HL-60/S4 (cell line): Measurements from ENCODE around the gene AP3S1.

ENCODE experiments used
- in situ Hi-C: fragments of 300-500 bp; cut with MboI; formaldehyde crosslinking; loops from 2 replicates; pipeline ENCODE4 v1.14.3; 2022; ENCODE audit warnings: low sequenced_read_pairs

The AP3S1 gene

DNA sequence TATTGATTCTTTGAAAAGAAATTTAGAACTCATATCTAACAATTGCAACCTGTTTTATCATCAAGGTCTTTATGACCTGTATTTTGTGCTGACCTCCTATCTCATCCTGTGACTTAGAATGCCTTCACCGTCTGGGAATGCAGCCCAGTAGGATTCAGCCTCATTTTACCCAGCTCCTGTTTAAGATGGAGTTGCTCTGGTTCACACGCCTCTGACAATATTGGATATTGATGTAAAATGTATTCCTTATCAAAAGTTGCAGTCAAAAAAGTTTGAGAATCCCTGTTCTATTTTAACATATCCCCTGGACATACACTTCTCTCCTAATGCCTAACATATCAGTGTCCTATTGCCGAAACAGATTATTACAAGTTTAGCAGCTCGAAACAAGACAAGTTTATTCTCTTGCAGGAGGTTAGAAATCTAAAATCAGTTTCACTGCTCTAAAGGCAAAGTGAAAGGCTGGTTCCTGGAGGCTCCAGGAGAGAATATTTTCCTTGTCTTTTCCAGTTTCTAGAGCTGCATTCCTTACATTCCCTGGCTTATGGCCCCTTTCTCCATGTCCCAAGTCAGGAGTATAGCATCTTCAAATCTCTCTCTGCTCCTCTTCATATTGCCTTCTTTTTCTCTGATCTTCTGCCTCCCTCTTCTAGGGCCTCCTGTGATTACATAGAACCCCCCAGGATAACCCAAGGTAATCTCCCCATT, 89.0 kb downstream of the AP3S1 start:
- in situ Hi-C loops = no loop called here

DNA sequence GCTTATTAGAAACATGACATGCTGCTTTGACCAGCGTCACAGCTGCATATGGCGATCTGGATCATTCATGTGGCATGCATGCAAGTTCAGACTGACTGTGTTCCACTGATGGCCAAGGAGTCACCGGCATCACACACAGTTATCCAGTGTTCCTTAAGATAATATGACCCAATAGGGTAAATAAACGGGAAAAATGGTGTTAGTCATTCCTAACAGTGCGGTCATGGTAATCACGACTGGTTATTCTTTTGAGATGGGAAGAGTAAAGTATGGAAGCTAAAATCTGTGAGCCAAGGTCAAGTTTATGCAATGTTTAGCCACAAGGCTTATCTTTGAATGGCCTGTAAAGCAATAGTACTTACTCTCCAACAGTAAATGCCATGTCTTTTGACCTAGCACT, 91.3 kb downstream of the AP3S1 start:
- in situ Hi-C loops = no loop called here

- in situ Hi-C loops = no loop called here
Observed at GRCh38 chr5:115934388-115934974, 92.7 kb downstream of the AP3S1 start.

DNA sequence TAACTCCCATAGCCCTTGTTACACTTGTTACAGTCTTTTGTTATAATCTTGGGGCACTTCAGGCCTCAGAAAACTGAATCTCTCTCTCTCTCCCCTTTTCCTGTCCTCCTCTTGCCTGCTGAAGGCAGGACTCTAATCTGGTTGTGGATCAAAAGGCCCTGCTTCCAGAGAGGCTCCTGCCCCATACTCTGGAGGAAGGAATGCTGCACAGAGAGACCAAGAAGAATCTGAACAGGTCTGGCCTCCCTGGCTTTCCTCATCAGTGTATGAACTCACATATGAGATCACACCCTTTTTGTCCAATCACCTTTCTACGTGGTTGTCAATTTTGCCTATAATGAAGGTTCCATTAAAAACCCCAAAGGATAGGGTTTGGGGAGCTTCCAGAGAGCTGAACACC, 94.3 kb downstream of the AP3S1 start:
- in situ Hi-C loops = no loop called here

- in situ Hi-C loops = no loop called here
Observed at GRCh38 chr5:115939059-115939458, 97.3 kb downstream of the AP3S1 start.

DNA sequence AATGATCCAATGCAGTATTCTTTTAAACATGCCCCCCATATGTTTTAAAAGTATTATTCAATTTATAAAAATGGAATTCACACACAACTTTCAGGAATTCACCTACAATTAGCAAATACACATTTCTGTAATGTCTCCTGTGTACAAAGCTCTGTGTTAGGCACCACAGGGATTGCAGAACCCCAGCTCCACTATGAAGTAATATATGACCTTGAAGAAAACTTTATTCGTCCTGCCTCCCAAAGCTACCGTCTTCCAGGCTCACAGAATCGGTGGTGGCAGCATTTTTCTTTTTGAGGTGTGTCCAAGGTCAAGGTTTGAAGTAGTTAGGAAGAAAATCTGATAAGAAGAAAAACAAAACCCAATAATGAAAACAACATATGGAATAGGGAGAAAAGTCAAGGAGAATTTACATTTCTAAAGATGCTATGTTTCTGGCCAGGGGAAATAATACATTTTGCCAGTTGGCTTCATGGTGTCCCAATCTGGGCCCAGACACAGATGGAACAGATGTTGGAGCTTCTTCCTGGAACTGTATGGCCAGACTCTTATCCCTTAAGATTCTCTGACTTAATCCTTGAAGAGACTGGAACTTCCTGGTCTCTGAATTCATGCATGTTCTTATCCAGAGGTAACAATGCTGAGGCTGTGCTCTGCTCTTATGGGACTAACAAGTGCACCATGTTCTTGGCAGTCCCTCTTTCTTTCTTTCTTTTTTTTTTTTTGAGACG, 98.5 kb downstream of the AP3S1 start:
- in situ Hi-C loops = no loop called here

- in situ Hi-C loops = no loop called here
Observed at GRCh38 chr5:115941051-115941675, 99.4 kb downstream of the AP3S1 start.

DNA sequence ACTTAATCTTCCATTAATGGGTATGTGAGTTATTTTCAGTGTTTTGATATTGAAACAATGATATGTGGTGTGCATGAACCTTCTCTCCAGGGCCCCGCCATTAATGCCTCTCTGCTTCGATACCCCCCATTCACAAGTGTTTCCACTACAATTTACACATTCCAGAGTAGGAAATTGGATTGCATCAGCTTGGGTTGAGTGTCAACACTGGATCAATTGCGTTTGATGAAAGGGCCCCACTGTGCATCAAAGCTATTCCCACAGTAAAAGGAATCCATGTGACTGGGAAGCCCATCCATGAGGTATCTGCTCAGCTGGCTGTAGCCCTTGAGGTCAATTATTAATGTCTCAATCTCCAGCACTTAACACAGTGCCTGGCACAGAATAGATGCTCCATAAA, 102.8 kb downstream of the AP3S1 start:
- in situ Hi-C loops = no loop called here

DNA sequence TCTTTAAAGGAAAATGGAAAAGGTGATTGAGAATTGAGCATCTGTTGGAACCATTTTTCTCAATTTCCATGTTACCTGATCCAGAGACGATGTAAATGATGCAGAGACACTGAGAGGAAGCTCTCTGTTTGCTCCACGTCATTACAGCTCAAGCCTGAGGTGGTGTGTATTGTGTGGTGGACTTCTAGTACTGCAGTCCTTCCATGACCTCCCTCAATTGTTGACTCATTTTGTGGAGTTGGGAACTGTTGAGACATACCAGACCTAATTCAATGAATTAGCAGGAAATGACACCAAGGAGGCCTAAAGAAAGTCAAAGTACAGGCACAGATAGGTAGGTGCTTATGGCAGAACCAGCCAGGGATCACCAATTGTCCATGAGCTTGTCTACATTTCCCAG, 104.9 kb downstream of the AP3S1 start:
- in situ Hi-C loops = no loop called here

- in situ Hi-C loops = no loop called here
Observed at GRCh38 chr5:115947260-115947659, 105.5 kb downstream of the AP3S1 start.

DNA sequence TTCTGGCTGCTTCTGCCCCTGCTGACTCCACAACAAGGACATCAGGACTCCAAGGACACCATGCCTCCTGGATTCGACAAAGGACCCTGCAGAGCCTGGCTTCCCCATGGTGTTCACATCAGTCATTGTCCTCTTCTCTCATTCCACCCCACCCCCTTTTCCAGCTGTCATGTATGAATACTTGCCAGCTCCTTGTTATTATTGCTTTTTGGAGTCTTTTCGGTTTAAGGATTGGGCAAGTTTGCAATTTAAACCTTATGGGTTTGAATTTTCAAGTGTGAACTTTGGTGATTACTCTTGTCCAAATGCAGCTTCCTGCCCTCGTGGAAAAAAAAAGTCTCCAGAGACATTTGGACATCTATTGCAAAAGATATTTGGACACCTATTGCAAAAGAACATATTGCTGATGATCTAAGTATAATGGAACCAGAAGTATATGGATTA, 106.4 kb downstream of the AP3S1 start:
- in situ Hi-C loops = no loop called here

DNA sequence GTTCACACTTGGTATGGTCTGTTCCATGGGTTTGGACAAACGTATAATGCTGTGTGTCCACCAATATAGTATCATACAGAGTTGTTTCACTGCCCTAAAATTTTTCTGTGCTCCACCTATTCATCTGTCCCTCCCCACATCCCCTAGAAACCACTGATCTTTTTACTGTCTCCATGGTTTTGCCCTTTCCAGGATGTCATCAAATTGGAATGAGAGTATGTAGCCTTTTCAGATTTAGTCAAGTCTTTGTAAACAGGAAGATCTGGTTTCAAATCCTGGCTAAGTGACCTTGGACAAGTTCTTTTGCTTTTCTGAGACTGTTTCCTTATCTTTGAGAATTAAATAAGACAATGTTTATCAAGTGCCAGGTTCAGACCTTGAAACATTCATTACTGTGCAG, 107.4 kb downstream of the AP3S1 start:
- in situ Hi-C loops = no loop called here

- in situ Hi-C loops = no loop called here
Observed at GRCh38 chr5:115952588-115952987, 110.9 kb downstream of the AP3S1 start.

- in situ Hi-C loops = no loop called here
Observed at GRCh38 chr5:115954144-115954543, 112.4 kb downstream of the AP3S1 start.

GRCh38 chr5:115956957-115957356, 115.2 kb downstream of the AP3S1 start:
- in situ Hi-C loops = no loop called here

DNA sequence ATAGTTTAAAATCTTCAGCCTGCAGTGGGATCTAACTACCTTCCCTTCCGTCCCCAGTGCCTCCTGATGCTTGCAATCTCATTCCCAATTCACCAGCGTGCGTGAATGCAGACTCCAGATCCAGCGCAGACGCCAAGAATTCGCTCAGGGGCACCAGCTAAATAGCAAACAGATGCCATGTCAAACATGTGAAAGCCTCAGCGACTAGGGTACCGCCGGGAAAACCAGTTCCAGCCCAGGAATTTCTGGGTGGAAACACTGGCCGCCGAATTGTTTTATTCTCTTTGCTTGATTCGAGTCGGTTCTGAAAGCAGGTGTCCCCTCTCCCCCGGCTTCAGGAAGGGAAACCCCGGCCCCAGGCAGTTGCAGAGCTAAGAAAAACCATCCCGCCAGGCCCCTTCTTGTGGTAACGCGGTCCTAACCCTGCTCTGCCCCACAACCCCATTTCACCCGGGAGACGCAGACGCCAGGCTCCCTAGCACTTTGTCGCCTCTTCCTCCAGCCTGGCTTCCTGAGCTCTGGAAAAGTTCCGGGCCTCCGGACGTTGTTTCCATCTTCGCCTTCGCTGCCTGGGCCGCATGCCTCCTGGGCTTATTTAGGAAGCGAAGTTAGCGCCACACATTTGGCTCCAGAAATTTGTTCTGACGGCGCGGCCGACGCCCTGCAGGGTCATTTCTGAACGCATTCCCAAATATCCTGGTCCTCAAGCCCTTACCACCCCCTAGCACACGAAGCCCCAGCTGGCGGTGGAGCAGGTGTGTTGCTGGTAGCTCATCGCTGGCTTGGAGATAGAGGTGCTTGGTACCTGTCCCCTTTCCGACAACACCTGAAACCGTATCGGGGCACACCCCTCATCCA, 119.9 kb downstream of the AP3S1 start:
- in situ Hi-C loops = no loop called here

- in situ Hi-C loops = no loop called here
Observed at GRCh38 chr5:115962239-115962564, 120.5 kb downstream of the AP3S1 start, which contains the start of gene LVRN. LVRN (plus strand) TSS chr5:115962475; CDS start chr5:115962618, 143 bp downstream.

GRCh38 chr5:115962565-115963402, 121.0 kb downstream of the AP3S1 start:
- in situ Hi-C loops = no loop called here

- in situ Hi-C loops = no loop called here
Observed at GRCh38 chr5:115963566-115963965, 121.8 kb downstream of the AP3S1 start.
